Measurements from ENCODE around the gene SH3BP5L. TPM values are rescaled to one million over a fixed set of nuclear protein-coding genes. Genes with fewer than 3 reads are reported as not detected.
"Not testable (repeated sequence)": the region's sequence is repeated elsewhere in the genome, so short reads cannot be mapped to it uniquely, and the experiment has no call there.

Gene SH3BP5L
- total RNA-seq, 1 donor from 2014 or later = 25.6 TPM

GRCh38 chr1:248839168-248839555 lies 13.4 kb upstream of the SH3BP5L start:
- TF ChIP-seq CTCF (conservative IDR thresholded peaks at IDR 0.05; ENCODE audit: low read depth, low read length) = no peak
- peak overlapping the region; percentile 74 for H3K4me3 ChIP-seq (ENCODE audit: low read depth, low read length)
- DNase-seq (ENCODE audit: low read depth) = no peak

- TF ChIP-seq CTCF (conservative IDR thresholded peaks at IDR 0.05; ENCODE audit: low read depth, low read length) = no peak
- no peak for DNase-seq (ENCODE audit: low read depth)
- H3K4me3 ChIP-seq (ENCODE audit: low read depth, low read length) = peak overlapping the region; percentile 74
These were observed 12.8 kb upstream of the SH3BP5L start for GRCh38 chr1:248838357-248839167.

GRCh38 chr1:248837781-248838356 lies 12.2 kb upstream of the SH3BP5L start, which contains the start of gene ZNF672:
Gene ZNF672, plus strand, starts transcription at chr1:248838224. Its CDS starts 9,051 bp downstream, at chr1:248847275.
- no peak for TF ChIP-seq CTCF (conservative IDR thresholded peaks at IDR 0.05; ENCODE audit: low read depth, low read length)
- peak within 1 kb of the TSS; percentile 74 for H3K4me3 ChIP-seq (ENCODE audit: low read depth, low read length)
- DNase-seq (ENCODE audit: low read depth) = no peak

GRCh38 chr1:248837045-248837780 lies 11.5 kb upstream of the SH3BP5L start:
- no peak for DNase-seq (ENCODE audit: low read depth)
- H3K4me3 ChIP-seq (ENCODE audit: low read depth, low read length) = peak overlapping the region; percentile 74
- no peak for TF ChIP-seq CTCF (conservative IDR thresholded peaks at IDR 0.05; ENCODE audit: low read depth, low read length)

- DNase-seq (ENCODE audit: low read depth) = no peak
- TF ChIP-seq CTCF (conservative IDR thresholded peaks at IDR 0.05; ENCODE audit: low read depth, low read length) = no peak
- H3K4me3 ChIP-seq (ENCODE audit: low read depth, low read length) = no peak overlapping the region
These were observed 8.7 kb upstream of the SH3BP5L start for GRCh38 chr1:248834343-248834940.

GRCh38 chr1:248831842-248832241 lies 6.1 kb upstream of the SH3BP5L start:
- H3K4me3 ChIP-seq (ENCODE audit: low read depth, low read length) = no peak overlapping the region
- no peak for DNase-seq (ENCODE audit: low read depth)
- no peak for TF ChIP-seq CTCF (conservative IDR thresholded peaks at IDR 0.05; ENCODE audit: low read depth, low read length)

GRCh38 chr1:248830718-248831017 lies 5.0 kb upstream of the SH3BP5L start:
- DNase-seq (ENCODE audit: low read depth) = not testable (repeated sequence)

More at GRCh38 chr1:248830718-248831017, 5.0 kb upstream of the SH3BP5L start:
- not testable (repeated sequence) for H3K4me3 ChIP-seq (ENCODE audit: low read depth, low read length)

All from epithelial cell of proximal tubule (primary cell).